Type B pancreatic cell (in vitro differentiated cells): ENCODE measurements around the gene APBA3. TPM values are rescaled to one million over a fixed set of nuclear protein-coding genes. Genes with fewer than 3 reads are reported as not detected.

ENCODE experiments used
- DNase-seq: peaks from one replicate; pipeline ENCODE4 v3.0.0; 2021; ENCODE audit warnings: mixed read lengths; ENCODE audit not compliant: unreplicated experiment; ENCODE audit errors: extremely low spot score
- H3K27ac Mint-ChIP-seq: 2 replicates; pipeline ENCODE4 v1.8.0; 2021; ENCODE audit warnings: mild to moderate bottlenecking, mixed read lengths
- H3K27me3 Mint-ChIP-seq: 2 replicates; pipeline ENCODE4 v1.8.0; 2021; ENCODE audit warnings: mixed read lengths
- H3K36me3 Mint-ChIP-seq: 2 replicates; pipeline ENCODE4 v1.8.0; 2021; ENCODE audit warnings: mixed read lengths
- H3K4me1 Mint-ChIP-seq: one replicate; pipeline ENCODE4 v1.8.0; 2021; ENCODE audit warnings: mixed read lengths; ENCODE audit not compliant: unreplicated experiment
- H3K4me3 Mint-ChIP-seq: 2 replicates; pipeline ENCODE4 v1.8.0; 2021; ENCODE audit warnings: mild to moderate bottlenecking, mixed read lengths
- H3K9me3 Mint-ChIP-seq: 2 replicates; pipeline ENCODE4 v1.8.0; 2021; ENCODE audit warnings: mixed read lengths
- CTCF ChIP-seq: fragments of 200-600 bp; sonication (generic); conservative IDR thresholded peaks from 2 replicates; pipeline ENCODE4 v1.5.0; 2021; ENCODE audit warnings: antibody characterized with exemption, mild to moderate bottlenecking
- total RNA-seq: library from RNA; stranded (reverse); gene quantifications from 2 replicates; pipeline ENCODE4 v1.2.1, GENCODE V29; 2021; ENCODE audit warnings: low replicate concordance

Gene APBA3
- total RNA-seq, 1 donor from 2014 or later, result 28.5 TPM

DNA sequence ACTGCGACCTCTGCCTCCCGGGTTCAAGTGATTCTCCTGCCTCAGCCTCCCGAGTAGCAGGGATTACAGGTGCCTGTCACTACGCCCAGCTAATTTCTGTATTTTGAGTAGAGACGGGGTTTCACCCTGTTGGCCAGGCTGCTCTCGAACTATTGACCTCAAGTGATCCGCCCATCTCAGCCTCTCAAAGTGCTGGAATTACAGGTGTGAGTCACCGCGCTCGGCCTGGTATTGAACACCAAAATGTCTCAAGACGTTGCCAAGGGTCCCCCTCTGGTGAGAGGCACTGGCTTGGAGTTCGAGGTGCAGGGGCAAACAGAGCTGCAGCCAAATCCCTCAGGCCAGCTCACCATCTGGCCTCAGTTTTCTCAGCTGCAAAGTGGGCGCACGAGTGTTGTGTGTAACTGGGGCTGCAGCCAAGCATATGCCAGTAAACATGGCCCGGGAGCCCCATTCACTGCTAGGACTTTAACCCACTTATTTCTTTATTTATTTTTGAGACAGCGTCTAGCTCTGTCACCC is 45.3 kb downstream of the APBA3 start:
- no peak overlapping the region for H3K27ac Mint-ChIP-seq
- H3K4me1 Mint-ChIP-seq, result peaks cover 13% of the 10 kb centered on the region
- H3K27me3 Mint-ChIP-seq, result peaks cover 3% of the 10 kb centered on the region
- no peak for DNase-seq
- TF ChIP-seq CTCF, result no peak
- no peaks in the 10 kb centered on the region for H3K36me3 Mint-ChIP-seq
- no peak overlapping the region for H3K4me3 Mint-ChIP-seq
- H3K9me3 Mint-ChIP-seq, result no peaks in the 10 kb centered on the region

GRCh38 chr19:3712663-3713611 is 48.6 kb downstream of the APBA3 start:
- H3K36me3 Mint-ChIP-seq, result no peaks in the 10 kb centered on the region
- peaks cover 3% of the 10 kb centered on the region for H3K27me3 Mint-ChIP-seq
- no peak for DNase-seq
- H3K9me3 Mint-ChIP-seq, result no peaks in the 10 kb centered on the region
- peak overlapping the region; percentile 89 for H3K27ac Mint-ChIP-seq
- H3K4me1 Mint-ChIP-seq, result peaks cover 14% of the 10 kb centered on the region
- TF ChIP-seq CTCF, result no peak
- H3K4me3 Mint-ChIP-seq, result peak overlapping the region; percentile 64

DNA sequence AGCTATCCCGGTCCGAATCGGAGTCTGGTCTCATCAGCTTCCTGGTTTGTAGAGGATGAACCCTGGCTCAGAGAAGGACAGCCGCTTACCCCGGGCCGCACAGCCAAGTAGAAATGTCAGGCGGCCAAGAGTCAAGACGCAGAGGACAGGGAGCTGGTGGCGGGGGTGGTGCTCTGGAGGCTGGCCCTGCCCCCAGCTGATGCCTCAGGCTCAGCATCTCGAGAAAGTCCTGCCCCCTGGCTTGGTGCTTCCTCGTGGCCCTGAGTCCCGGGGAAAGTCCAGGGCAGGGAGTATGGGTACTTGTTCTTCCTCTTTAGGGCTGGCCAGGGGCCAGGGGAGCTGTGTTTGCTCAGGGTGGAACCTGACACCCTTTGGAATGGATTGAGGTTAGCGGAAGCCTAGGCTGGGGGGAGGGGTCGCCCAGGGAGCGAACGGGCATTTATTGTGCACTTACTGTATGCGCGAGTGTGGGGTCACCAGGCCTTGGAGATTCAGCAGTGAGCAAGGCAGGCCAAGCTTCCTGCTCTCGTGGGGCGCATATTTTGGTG is 51.2 kb downstream of the APBA3 start:
- no peaks in the 10 kb centered on the region for H3K36me3 Mint-ChIP-seq
- TF ChIP-seq CTCF, result no peak
- H3K9me3 Mint-ChIP-seq, result no peaks in the 10 kb centered on the region
- no peak overlapping the region for H3K4me3 Mint-ChIP-seq
- peak overlapping the region; percentile 88 for H3K27ac Mint-ChIP-seq
- DNase-seq, result no peak
- peaks cover 3% of the 10 kb centered on the region for H3K27me3 Mint-ChIP-seq
- H3K4me1 Mint-ChIP-seq, result peaks cover 14% of the 10 kb centered on the region

GRCh38 chr19:3708207-3708931 is 53.1 kb downstream of the APBA3 start, which contains the start of gene TJP3:
TSS of gene TJP3 (plus strand) at chr19:3708384. CDS start at chr19:3728433, 20,049 bp downstream.
- peak within 1 kb of the TSS; percentile 66 for H3K27ac Mint-ChIP-seq
- DNase-seq, result no peak
- H3K4me1 Mint-ChIP-seq, result peaks cover 13% of the 10 kb centered on the region
- no peak for TF ChIP-seq CTCF
- no peaks in the 10 kb centered on the region for H3K9me3 Mint-ChIP-seq
- H3K36me3 Mint-ChIP-seq, result no peaks in the 10 kb centered on the region
- H3K4me3 Mint-ChIP-seq, result peak within 1 kb of the TSS; percentile 47
- H3K27me3 Mint-ChIP-seq, result peaks cover 3% of the 10 kb centered on the region

DNA sequence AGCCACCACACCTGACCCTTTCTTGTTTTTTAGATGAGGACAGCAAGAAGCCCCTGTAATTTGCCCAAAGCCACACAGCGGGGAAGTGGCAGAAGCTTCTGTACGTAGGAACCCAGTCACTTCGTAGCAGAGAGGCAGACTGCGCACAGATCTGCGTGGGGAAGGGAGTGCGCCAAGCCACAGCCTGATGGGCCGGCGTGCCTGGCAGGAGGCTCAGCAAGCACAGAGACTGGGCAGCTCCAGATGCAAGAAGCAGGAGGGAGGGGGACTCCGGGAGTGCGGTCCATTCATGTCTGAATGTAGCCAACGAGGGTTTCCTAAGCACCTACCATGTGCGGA is 53.7 kb downstream of the APBA3 start:
- Mint-ChIP-seq H3K4me3 (no peak overlapping the region), H3K27ac (no peak overlapping the region), H3K27me3 (peaks cover 3% of the 10 kb centered on the region), H3K36me3 (no peaks in the 10 kb centered on the region), H3K4me1 (peaks cover 7% of the 10 kb centered on the region), H3K9me3 (no peaks in the 10 kb centered on the region)
- no peak for DNase-seq
- TF ChIP-seq CTCF, result no peak
